ENCODE data around the gene DNAH7. TPM values are rescaled to one million over a fixed set of nuclear protein-coding genes. Genes with fewer than 3 reads are reported as not detected.

DNAH7 gene
- total and polyA plus RNA-seq, 2 of the 13 experiments (the other 11 are each of a cell fraction or from before 2014, with no cell fraction given), result 0.09 TPM; not detected in 1

DNA sequence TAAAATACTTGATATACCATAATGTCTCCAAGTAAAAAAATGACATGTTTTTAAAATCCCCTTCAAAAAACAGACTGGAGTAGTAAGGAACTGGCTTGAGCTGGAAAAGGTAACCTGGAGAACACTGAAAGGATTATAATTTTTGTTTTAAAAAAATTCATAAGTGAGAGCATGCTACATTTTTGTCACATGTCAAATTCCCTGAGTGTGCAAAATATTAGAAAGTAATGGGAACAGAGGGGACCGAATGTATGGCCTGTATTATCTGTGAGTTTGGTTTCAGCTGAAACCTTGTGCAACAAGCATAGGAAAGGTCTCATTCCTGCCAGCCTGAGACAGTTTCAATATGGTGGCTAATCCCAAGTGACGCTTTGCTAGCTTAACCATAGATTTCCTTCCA is 209.1 kb downstream of the DNAH7 start:
- intact Hi-C loops (cut with micrococcal nuclease; ENCODE audit: unreplicated experiment) (no loop called here), in situ Hi-C loops (cut with HindIII; ENCODE audit: extremely low pct_ligation_motif_present, low pct_unique_long_range_greater_than_20kb) (no loop called here)
- Histone ChIP-seq H3K36me3 (replicated peaks in 1 of 2; ENCODE audit: control insufficient read depth in 1 of 2, insufficient read depth in 2 of 2, low read length in 2 of 2) (no peaks in the 10 kb centered on the region), H3K4me2 (ENCODE audit: low read depth, low read length) (no peak overlapping the region), H3K4me1 (ENCODE audit: insufficient read depth, low read length) (no peaks in the 10 kb centered on the region), H3K9me3 (ENCODE audit: low read length) (no peaks in the 10 kb centered on the region), H3K9ac (ENCODE audit: insufficient read depth, low read depth, low read length) (no peak overlapping the region), H3K27me3 (ENCODE audit: control insufficient read depth in 1 of 2, insufficient read depth in 2 of 2, low read length in 2 of 2) (no peaks in the 10 kb centered on the region), H3K27ac (ENCODE audit: extremely low read length, insufficient read depth, low read length) (no peak overlapping the region), H2AFZ (ENCODE audit: low read length) (no peak overlapping the region), H3K79me2 (ENCODE audit: insufficient read depth, low read length) (no peaks in the 10 kb centered on the region), H3K4me3 (replicated peaks in 1 of 3; ENCODE audit: insufficient read depth in 1 of 3, low read depth in 2 of 3, low read length in 3 of 3) (no peak overlapping the region), H4K20me1 (ENCODE audit: insufficient read depth, low read length) (no peaks in the 10 kb centered on the region)
- TF ChIP-seq MAFF (IDR thresholded peaks at IDR 0.05; ENCODE audit: low read depth, low read length) (peak; percentile 71), MAFK (conservative IDR thresholded peaks at IDR 0.05 in 1 of 2, IDR thresholded peaks at IDR 0.05 in 1 of 2; ENCODE audit: low read length in 2 of 2) (peak; percentile 69 to 74), CREM (IDR thresholded peaks at IDR 0.05) (no peak), CREM (CRISPR knock-in tag; IDR thresholded peaks at IDR 0.05) (no peak), ZIK1 (CRISPR knock-in tag; IDR thresholded peaks at IDR 0.05; ENCODE audit: borderline replicate concordance, low read depth) (no peak), CC2D1A (CRISPR knock-in tag; IDR thresholded peaks at IDR 0.05) (no peak), TGIF2 (CRISPR knock-in tag; IDR thresholded peaks at IDR 0.05) (no peak), SAFB2 (CRISPR knock-in tag; IDR thresholded peaks at IDR 0.05; ENCODE audit: borderline replicate concordance, low read depth) (no peak), ZNF430 (CRISPR knock-in tag; IDR thresholded peaks at IDR 0.05) (no peak), ZNF839 (CRISPR knock-in tag; IDR thresholded peaks at IDR 0.05; ENCODE audit: borderline replicate concordance) (no peak), ZNF7 (CRISPR knock-in tag; IDR thresholded peaks at IDR 0.05) (no peak), NFE2L1 (CRISPR knock-in tag; IDR thresholded peaks at IDR 0.05; ENCODE audit: borderline replicate concordance) (no peak)
- TF ChIP-seq, protein P1, sequence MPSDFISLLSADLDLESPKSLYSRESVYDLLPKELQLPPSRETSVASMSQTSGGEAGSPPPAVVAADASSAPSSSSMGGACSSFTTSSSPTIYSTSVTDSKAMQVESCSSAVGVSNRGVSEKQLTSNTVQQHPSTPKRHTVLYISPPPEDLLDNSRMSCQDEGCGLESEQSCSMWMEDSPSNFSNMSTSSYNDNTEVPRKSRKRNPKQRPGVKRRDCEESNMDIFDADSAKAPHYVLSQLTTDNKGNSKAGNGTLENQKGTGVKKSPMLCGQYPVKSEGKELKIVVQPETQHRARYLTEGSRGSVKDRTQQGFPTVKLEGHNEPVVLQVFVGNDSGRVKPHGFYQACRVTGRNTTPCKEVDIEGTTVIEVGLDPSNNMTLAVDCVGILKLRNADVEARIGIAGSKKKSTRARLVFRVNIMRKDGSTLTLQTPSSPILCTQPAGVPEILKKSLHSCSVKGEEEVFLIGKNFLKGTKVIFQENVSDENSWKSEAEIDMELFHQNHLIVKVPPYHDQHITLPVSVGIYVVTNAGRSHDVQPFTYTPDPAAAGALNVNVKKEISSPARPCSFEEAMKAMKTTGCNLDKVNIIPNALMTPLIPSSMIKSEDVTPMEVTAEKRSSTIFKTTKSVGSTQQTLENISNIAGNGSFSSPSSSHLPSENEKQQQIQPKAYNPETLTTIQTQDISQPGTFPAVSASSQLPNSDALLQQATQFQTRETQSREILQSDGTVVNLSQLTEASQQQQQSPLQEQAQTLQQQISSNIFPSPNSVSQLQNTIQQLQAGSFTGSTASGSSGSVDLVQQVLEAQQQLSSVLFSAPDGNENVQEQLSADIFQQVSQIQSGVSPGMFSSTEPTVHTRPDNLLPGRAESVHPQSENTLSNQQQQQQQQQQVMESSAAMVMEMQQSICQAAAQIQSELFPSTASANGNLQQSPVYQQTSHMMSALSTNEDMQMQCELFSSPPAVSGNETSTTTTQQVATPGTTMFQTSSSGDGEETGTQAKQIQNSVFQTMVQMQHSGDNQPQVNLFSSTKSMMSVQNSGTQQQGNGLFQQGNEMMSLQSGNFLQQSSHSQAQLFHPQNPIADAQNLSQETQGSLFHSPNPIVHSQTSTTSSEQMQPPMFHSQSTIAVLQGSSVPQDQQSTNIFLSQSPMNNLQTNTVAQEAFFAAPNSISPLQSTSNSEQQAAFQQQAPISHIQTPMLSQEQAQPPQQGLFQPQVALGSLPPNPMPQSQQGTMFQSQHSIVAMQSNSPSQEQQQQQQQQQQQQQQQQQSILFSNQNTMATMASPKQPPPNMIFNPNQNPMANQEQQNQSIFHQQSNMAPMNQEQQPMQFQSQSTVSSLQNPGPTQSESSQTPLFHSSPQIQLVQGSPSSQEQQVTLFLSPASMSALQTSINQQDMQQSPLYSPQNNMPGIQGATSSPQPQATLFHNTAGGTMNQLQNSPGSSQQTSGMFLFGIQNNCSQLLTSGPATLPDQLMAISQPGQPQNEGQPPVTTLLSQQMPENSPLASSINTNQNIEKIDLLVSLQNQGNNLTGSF (CRISPR knock-in tag; IDR thresholded peaks at IDR 0.05), result no peak
- CTCF ChIA-PET (ENCODE audit: low intra/inter-chr PET ratio, low total read pairs), result no interaction called here
- BruUV-seq (replicated peaks), result no TSS peak
- no peak for ATAC-seq
- no peak for DNase-seq (ENCODE audit: low spot score)
- POLR2A ChIA-PET, result no interaction called here
- no peak for FAIRE-seq
- 7% methylated on average over 2 of the region's 2 CpGs for WGBS (ENCODE audit: low lambda C conversion rate)

Measured in HepG2 (cell line).